Stimulated activated CD4-positive, alpha-beta T cell treated with anti-CD3 and anti-CD28 coated beads, Interleukin-1b, Interleukin-23, amount 100 ng/mL, for 24 hours (primary cell): Measurements from ENCODE around the gene PCDHB5.
"Not testable (repeated sequence)": the region's sequence is repeated elsewhere in the genome, so short reads cannot be mapped to it uniquely, and the experiment has no call there.

Source experiments
- DNase-seq, 4 experiments: peaks; one replicate each; pipeline ENCODE4 v3.0.0-alpha.2; 2020; ENCODE audit warnings: low read depth in 4 of 4, low spot score in 1 of 4

The PCDHB5 gene

DNA sequence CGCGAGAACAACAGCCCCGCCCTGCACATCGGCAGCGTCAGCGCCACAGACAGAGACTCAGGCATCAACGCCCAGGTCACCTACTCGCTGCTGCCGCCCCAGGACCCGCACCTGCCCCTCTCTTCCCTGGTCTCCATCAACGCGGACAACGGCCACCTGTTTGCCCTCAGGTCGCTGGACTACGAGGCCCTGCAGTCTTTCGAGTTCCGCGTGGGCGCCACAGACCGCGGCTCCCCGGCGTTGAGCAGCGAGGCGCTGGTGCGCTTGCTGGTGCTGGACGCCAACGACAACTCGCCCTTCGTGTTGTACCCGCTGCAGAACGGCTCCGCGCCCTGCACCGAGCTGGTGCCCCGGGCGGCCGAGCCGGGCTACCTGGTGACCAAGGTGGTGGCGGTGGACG, 16.6 kb downstream of the PCDHB5 start:
- DNase-seq: not testable (repeated sequence)

DNA sequence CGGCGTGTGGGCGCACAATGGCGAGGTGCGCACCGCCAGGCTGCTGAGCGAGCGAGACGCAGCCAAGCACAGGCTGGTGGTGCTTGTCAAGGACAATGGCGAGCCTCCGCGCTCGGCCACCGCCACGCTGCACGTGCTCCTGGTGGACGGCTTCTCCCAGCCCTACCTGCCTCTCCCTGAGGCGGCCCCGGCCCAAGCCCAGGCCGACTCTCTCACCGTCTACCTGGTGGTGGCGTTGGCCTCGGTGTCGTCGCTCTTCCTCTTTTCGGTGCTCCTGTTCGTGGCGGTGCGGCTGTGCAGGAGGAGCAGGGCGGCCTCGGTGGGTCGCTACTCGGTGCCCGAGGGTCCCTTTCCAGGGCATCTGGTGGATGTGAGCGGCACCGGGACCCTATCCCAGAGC, 17.1 kb downstream of the PCDHB5 start:
- not testable (repeated sequence) for DNase-seq

DNA sequence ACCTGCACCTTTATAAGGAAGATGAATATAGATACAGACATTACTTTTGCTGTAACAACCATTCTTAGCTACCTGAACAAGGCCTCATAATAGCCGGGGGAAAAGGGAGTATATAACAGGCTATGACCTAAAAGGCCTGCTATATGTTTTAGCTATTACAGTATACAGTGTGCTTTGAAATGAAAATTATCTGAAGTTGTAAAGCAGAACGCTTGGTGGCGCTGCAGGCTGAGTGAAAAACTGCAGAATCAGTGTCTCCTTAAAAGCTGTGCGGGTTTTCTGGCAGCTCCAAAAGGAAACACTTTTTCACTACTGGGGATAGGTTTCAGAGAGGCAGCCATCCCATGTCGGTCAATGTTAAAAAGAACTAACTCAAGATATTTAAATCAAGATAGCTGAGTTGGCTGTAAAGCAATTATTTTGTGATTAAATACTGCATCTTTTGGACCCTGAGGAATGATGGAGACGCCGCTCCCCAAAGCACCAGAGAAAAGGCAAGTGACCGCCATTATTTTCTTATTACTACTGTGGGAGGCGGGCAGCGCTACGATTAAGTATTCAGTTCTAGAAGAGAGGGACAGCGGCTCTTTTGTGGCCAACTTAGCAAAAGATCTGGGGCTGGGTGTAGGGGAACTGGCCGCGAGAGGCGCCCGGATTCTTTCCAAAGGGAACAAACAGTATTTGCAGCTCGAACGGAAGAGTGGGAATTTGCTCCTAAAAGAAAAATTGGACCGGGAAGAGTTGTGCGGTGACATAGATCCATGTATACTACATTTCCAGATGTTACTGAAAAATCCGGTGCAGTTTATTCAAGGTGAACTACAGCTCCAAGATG, 20.8 kb downstream of the PCDHB5 start:
- no peak for DNase-seq

DNA sequence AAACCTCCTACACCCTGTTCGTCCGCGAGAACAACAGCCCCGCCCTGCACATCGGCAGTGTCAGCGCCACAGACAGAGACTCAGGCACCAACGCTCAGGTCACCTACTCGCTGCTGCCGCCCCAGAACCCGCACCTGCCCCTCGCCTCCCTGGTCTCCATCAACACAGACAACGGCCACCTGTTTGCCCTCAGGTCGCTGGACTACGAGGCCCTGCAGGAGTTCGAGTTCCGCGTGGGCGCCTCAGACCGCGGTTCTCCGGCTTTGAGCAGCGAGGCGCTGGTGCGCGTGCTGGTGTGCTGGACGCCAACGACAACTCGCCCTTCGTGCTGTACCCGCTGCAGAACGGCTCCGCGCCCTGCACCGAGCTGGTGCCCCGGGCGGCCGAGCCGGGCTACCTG, 22.4 kb downstream of the PCDHB5 start:
- not testable (repeated sequence) for DNase-seq

DNA sequence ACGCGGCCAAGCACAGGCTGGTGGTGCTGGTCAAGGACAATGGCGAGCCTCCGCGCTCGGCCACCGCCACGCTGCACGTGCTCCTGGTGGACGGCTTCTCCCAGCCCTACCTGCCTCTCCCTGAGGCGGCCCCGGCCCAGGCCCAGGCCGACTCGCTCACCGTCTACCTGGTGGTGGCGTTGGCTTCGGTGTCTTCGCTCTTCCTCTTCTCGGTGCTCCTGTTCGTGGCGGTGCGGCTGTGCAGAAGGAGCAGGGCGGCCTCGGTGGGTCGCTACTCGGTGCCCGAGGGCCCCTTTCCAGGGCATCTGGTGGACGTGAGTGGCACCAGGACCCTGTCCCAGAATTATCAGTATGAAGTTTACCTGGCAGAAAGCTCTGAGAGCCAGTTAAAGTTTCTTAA, 22.9 kb downstream of the PCDHB5 start:
- not testable (repeated sequence) for DNase-seq

DNA sequence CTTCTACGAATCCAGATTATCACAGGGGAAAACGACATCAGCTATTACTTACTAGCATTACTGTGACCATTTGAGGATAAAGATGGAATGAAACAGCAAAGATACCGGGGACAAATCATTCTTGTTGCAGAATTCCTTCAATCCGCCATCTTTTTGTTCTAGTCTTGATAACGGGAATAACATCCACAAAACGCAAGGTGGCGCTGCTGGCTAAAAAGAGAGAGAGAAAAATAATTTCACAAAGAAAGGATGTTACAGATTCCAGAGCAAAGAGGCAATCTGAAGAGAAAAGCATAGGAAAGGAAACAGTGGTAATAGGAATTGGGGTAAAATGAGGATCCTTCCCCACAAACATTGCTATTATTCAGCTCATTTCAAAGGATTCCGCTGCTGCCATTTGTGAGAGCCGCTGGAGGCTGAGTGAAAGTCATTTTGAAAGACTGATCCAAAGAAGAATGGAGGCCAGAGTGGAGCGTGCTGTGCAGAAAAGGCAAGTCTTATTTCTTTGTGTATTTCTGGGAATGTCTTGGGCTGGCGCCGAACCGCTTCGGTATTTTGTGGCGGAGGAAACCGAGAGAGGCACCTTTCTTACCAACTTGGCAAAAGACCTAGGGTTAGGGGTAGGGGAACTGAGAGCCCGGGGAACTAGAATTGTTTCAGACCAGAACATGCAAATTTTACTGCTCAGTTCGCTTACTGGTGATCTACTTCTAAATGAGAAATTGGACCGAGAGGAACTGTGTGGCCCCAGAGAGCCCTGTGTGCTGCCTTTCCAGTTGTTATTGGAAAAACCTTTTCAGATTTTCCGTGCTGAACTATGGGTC, 37.6 kb downstream of the PCDHB5 start, which contains the start of gene PCDHB7:
PCDHB7 (plus strand) TSS at position 264 of the 824 bp plus-strand sequence; CDS start at position 456, 192 bp downstream.
- no peak for DNase-seq

DNA sequence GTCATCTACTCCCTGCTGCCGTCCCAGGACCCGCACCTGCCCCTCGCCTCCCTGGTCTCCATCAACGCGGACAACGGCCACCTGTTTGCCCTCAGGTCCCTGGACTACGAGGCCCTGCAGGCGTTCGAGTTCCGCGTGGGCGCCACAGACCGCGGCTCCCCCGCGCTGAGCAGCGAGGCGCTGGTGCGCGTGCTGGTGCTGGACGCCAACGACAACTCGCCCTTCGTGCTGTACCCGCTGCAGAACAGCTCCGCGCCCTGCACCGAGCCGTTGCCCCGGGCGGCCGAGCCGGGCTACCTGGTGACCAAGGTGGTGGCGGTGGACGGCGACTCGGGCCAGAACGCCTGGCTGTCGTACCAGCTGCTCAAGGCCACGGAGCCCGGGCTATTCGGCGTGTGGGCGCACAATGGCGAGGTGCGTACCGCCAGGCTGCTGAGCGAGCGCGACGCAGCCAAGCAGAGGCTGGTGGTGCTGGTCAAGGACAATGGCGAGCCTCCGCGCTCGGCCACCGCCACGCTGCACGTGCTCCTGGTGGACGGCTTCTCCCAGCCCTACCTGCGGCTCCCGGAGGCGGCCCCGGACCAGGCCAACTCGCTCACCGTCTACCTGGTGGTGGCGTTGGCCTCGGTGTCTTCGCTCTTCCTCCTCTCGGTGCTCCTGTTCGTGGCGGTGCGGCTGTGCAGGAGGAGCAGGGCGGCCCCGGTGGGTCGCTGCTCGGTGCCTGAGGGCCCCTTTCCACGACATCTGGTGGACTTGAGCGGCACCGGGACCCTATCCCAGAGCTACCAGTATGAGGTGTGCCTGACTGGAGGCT, 39.5 kb downstream of the PCDHB5 start:
- not testable (repeated sequence) for DNase-seq

DNA sequence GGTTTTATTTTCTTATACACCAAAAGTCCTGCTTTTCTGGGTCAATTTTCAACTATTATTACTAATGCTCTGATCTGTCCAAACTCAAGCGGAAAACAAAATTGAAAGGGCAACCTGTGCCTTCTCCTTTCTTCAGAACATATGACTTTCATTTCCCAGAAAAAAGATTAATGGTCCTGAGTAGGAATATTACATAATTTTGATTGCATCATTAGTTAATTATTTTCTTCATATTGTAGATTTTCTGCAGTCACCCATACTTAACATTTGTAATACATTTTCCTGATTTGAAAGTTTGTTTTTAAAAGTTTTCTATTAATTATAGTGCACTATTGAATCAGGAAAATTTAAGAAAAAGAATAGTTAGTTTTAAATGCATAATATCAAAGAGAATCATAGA, 40.9 kb downstream of the PCDHB5 start:
- no peak for DNase-seq

DNA sequence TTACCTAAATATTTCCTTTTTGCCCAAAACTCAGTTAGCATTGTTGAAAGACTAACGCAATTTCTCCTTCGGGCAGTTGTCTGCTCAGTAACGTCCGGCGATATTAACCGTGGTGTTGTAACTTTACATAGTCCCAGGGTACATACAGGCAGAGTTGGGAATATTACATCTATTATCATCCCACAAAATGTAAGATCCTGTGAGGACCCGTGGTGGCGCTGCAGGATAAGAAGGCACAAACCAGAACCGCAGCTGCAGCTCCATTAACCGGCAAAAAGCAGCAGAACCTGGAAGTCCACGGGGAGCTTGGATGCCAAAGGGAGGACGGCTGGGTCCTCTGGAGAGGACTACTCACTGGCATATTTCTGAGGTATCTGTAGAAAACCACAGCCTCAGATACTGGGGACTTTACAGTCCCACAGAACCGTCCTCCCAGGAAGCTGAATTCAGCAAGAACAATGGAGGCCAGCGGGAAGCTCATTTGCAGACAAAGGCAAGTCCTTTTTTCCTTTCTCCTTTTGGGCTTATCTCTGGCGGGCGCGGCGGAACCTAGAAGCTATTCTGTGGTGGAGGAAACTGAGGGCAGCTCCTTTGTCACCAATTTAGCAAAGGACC, 42.7 kb downstream of the PCDHB5 start, which contains the start of gene PCDHB8:
PCDHB8 (plus strand) TSS at position 214 of the 615 bp plus-strand sequence; CDS start at position 459, 245 bp downstream.
- not testable (repeated sequence) for DNase-seq

DNA sequence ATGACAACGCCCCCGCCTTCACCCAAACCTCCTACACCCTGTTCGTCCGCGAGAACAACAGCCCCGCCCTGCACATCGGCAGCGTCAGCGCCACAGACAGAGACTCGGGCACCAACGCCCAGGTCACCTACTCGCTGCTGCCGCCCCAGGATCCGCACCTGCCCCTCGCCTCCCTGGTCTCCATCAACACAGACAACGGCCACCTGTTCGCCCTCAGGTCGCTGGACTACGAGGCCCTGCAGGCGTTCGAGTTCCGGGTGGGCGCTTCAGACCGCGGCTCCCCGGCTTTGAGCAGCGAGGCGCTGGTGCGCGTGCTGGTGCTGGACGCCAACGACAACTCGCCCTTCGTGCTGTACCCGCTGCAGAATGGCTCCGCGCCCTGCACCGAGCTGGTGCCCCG, 44.4 kb downstream of the PCDHB5 start:
- not testable (repeated sequence) for DNase-seq

DNA sequence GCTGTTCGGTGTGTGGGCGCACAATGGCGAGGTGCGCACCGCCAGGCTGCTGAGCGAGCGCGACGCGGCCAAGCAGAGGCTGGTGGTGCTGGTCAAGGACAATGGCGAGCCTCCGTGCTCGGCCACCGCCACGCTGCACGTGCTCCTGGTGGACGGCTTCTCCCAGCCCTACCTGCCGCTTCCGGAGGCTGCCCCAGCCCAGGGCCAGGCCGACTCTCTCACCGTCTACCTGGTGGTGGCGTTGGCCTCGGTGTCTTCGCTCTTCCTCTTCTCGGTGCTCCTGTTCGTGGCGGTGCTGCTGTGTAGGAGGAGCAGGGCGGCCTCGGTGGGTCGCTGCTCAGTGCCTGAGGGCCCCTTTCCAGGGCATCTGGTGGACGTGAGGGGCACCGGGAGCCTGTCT, 44.9 kb downstream of the PCDHB5 start:
- DNase-seq: not testable (repeated sequence)

DNA sequence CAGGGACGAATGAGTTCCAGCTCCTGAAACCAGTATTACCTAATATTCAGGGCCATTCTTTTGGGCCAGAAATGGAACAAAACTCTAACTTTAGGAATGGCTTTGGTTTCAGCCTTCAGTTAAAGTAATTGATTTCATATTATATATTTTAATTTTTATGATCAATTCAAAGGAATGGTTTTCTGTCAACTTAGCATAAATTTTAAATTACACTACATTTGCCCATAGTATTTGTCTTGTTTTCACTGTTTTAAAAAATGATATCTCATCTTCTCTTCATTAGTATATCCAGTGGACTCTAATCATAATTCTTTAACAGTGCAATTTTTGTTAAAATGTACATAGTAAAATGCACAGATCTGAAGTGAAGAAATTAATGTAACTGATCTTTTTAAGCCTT, 45.3 kb downstream of the PCDHB5 start:
- no peak for DNase-seq

DNA sequence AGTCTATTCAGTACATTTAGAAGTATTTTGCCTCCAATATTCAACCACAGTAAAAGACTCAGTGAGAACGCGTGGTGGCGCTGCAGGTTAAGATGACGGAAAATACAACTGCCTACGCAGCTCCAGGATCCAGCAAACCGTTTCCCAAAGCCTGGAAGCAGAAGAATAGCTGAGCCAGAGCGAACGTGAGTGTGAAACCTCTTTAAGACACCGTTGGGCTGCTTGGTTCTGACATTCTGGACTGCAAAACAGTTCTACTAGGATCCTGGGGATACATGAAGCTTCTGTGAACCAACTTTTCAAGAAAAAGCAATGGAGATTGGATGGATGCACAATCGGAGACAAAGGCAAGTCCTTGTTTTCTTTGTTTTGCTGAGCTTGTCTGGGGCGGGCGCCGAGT, 47.2 kb downstream of the PCDHB5 start, which contains the start of gene PCDHB16:
PCDHB16 (plus strand) TSS at position 140 of the 400 bp plus-strand sequence; CDS start at position 313, 173 bp downstream.
- DNase-seq: no peak

DNA sequence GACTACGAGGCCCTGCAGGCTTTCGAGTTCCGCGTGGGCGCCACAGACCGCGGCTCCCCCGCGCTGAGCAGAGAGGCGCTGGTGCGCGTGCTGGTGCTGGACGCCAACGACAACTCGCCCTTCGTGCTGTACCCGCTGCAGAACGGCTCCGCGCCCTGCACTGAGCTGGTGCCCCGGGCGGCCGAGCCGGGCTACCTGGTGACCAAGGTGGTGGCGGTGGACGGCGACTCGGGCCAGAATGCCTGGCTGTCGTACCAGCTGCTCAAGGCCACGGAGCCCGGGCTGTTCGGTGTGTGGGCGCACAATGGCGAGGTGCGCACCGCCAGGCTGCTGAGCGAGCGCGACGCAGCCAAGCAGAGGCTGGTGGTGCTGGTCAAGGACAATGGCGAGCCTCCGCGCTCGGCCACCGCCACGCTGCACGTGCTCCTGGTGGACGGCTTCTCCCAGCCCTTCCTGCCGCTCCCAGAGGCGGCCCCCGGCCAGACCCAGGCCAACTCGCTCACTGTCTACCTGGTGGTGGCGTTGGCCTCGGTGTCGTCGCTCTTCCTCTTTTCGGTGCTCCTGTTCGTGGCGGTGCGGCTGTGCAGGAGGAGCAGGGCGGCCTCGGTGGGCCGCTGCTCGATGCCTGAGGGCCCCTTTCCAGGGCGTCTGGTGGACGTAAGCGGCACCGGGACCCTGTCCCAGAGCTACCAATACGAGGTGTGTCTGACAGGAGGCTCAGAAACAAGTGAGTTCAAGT, 49.3 kb downstream of the PCDHB5 start:
- DNase-seq: not testable (repeated sequence)

DNA sequence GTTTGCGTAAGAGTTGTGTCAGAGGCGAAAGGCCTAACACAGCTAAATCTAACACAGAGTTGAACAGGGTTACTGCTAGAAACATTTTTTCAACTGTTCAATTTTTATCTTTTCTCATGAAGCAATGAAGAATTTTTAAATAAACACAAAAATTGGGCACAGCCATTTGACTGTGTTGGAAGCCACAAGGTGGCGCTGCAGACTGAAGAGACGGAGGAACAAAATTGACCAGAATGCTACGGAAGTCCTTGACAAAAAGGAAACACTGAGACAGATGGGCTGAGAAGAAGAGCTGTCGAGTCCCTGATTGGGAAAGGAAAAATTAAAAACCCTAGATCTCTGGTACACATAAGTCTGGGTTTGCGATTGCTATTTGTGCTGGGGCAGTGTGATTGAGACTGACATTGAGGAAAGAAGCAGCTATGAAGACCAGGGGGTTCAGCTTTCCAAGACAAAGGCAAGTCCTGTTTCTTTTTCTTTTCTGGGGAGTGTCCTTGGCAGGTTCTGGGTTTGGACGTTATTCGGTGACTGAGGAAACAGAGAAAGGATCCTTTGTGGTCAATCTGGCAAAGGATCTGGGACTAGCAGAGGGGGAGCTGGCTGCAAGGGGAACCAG, 52.0 kb downstream of the PCDHB5 start, which contains the start of gene PCDHB9:
PCDHB9 (plus strand) TSS at position 265 of the 616 bp plus-strand sequence; CDS start at position 423, 158 bp downstream.
- no peak for DNase-seq
